ENCODE measurements around the gene SMARCD1. TPM values are rescaled to one million over a fixed set of nuclear protein-coding genes. Genes with fewer than 3 reads are reported as not detected.
A peak's percentile ranks its signal among the peaks of the same experiment; 100 is the strongest.

Gene SMARCD1
- total RNA-seq, 4 donors from 2014 or later: 45.9 to 97.2 (median 65.3) TPM

GRCh38 chr12:50089730-50090129 is 4.6 kb downstream of the SMARCD1 start:
- no peak for DNase-seq (ENCODE audit: low spot score in 2 of 2)
- Histone ChIP-seq H3K36me3 (peaks cover 5 to 83% (median 40%) of the 10 kb centered on the region in 3 donors), H3K4me1 (peaks cover 0 to 33% (median 3%) of the 10 kb centered on the region in 4 donors), H3K27me3 (no peaks in the 10 kb centered on the region), H3K4me3 (no peak overlapping the region), H3K9me3 (no peaks in the 10 kb centered on the region), H3K27ac (no peak overlapping the region)
- TF ChIP-seq, protein P1, sequence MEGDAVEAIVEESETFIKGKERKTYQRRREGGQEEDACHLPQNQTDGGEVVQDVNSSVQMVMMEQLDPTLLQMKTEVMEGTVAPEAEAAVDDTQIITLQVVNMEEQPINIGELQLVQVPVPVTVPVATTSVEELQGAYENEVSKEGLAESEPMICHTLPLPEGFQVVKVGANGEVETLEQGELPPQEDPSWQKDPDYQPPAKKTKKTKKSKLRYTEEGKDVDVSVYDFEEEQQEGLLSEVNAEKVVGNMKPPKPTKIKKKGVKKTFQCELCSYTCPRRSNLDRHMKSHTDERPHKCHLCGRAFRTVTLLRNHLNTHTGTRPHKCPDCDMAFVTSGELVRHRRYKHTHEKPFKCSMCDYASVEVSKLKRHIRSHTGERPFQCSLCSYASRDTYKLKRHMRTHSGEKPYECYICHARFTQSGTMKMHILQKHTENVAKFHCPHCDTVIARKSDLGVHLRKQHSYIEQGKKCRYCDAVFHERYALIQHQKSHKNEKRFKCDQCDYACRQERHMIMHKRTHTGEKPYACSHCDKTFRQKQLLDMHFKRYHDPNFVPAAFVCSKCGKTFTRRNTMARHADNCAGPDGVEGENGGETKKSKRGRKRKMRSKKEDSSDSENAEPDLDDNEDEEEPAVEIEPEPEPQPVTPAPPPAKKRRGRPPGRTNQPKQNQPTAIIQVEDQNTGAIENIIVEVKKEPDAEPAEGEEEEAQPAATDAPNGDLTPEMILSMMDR (IDR thresholded peaks at IDR 0.05): no peak
- TF ChIP-seq EP300 (IDR thresholded peaks at IDR 0.05) (no peak), POLR2A (IDR thresholded peaks at IDR 0.05) (no peak)
- 94 to 95% methylated on average over 7 of the region's 7 CpGs for WGBS, 2 donors

- no peaks in the 10 kb centered on the region for H3K27me3 ChIP-seq
- no peak overlapping the region for H3K27ac ChIP-seq
- WGBS, 2 donors: 79 to 94% methylated on average over 5 of the region's 5 CpGs
- H3K9me3 ChIP-seq: no peaks in the 10 kb centered on the region
- TF ChIP-seq, protein P1 (IDR thresholded peaks at IDR 0.05): no peak
- TF ChIP-seq POLR2A (IDR thresholded peaks at IDR 0.05): no peak
- no peak for DNase-seq (ENCODE audit: low spot score in 2 of 2)
- H3K4me3 ChIP-seq: no peak overlapping the region
- peaks cover 5 to 90% (median 40%) of the 10 kb centered on the region in 3 donors for H3K36me3 ChIP-seq
- H3K4me1 ChIP-seq: peaks cover 0 to 33% (median 3%) of the 10 kb centered on the region in 4 donors
These were observed 5.2 kb downstream of the SMARCD1 start for GRCh38 chr12:50090391-50090790.

DNA sequence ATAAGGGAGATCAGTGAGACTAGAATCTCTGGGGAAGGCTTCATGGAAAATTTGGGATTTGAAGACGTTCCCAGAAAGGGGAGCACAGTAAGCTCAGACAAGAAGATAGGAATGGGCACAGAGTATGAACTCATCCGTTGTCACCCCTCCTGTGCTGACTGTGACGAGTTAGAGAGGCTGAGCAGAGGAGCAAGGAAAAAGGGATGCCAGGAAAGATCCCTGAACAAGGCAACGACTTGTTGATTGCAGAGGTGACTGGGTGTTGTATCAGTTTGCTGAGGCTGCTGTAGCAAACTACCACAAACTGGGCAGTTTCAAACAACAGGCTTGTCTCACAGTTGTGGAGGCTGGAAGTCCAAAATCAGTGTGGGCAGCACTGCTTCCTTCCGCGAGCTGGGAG is 12.8 kb downstream of the SMARCD1 start:
- no peak for DNase-seq (ENCODE audit: low spot score in 2 of 2)
- no peaks in the 10 kb centered on the region for H3K9me3 ChIP-seq
- H3K36me3 ChIP-seq: peaks cover 5 to 85% (median 29%) of the 10 kb centered on the region in 3 donors

GRCh38 chr12:50099302-50100008 is 14.3 kb downstream of the SMARCD1 start:
- TF ChIP-seq EP300 (IDR thresholded peaks at IDR 0.05) (no peak), POLR2A (IDR thresholded peaks at IDR 0.05) (no peak)
- TF ChIP-seq, protein P1 (IDR thresholded peaks at IDR 0.05): no peak
- WGBS, 2 donors: 67 to 69% methylated on average over 5 of the region's 5 CpGs
- peak overlapping the region in 1 of 4 donors; percentile 39 for H3K27ac ChIP-seq
- H3K4me1 ChIP-seq: peaks cover 0 to 26% (median 15%) of the 10 kb centered on the region in 4 donors
- H3K4me3 ChIP-seq: no peak overlapping the region
- H3K36me3 ChIP-seq: peaks cover 5 to 70% (median 18%) of the 10 kb centered on the region in 3 donors
- DNase-seq (ENCODE audit: low spot score in 2 of 2): no peak
- no peaks in the 10 kb centered on the region for H3K27me3 ChIP-seq
- no peaks in the 10 kb centered on the region for H3K9me3 ChIP-seq

More for the DNA sequence above, 12.8 kb downstream of the SMARCD1 start:
- no peaks in the 10 kb centered on the region for H3K27me3 ChIP-seq
- no peak overlapping the region for H3K4me3 ChIP-seq
- H3K4me1 ChIP-seq: peaks cover 0 to 11% (median under 1%) of the 10 kb centered on the region in 4 donors
- WGBS, 2 donors: 87 to 90% methylated on average over 6 of the region's 6 CpGs
- TF ChIP-seq EP300 (IDR thresholded peaks at IDR 0.05) (no peak), POLR2A (IDR thresholded peaks at IDR 0.05) (no peak)
- TF ChIP-seq, protein P1 (IDR thresholded peaks at IDR 0.05): no peak
- no peak overlapping the region for H3K27ac ChIP-seq

- no peak for DNase-seq (ENCODE audit: low spot score in 2 of 2)
- Histone ChIP-seq H3K9me3 (no peaks in the 10 kb centered on the region), H3K36me3 (peaks cover 5 to 59% (median 15%) of the 10 kb centered on the region in 3 donors), H3K4me3 (no peak overlapping the region), H3K27me3 (no peaks in the 10 kb centered on the region), H3K27ac (no peak overlapping the region), H3K4me1 (peaks cover 0 to 37% (median 16%) of the 10 kb centered on the region in 4 donors)
- TF ChIP-seq POLR2A (IDR thresholded peaks at IDR 0.05): no peak
- TF ChIP-seq, protein P1 (IDR thresholded peaks at IDR 0.05): no peak
- TF ChIP-seq EP300 (IDR thresholded peaks at IDR 0.05): no peak
- WGBS, 2 donors: 81 to 86% methylated on average over 3 of the region's 3 CpGs
These were observed 15.4 kb downstream of the SMARCD1 start for GRCh38 chr12:50100561-50100960.
